Measurements from ENCODE around the gene XPO6.

- no peak for TF ChIP-seq CTCF (IDR thresholded peaks at IDR 0.05)
- no peak for TF ChIP-seq POLR2A (IDR thresholded peaks at IDR 0.05)
Measured at GRCh38 chr16:28082624-28083023, 129.1 kb downstream of the XPO6 start.
